Measurements from ENCODE around the gene EPAS1. TPM values are rescaled to one million over a fixed set of nuclear protein-coding genes. Genes with fewer than 3 reads are reported as not detected.

Gene EPAS1
- total and polyA plus RNA-seq, 2 of the 8 experiments (the other 6 are each of a cell fraction or from before 2014, with no cell fraction given) = 2.0 to 4.9 TPM

- TF ChIP-seq BACH1 (IDR thresholded peaks at IDR 0.05; ENCODE audit: low read length) (no peak), HDAC6 (IDR thresholded peaks at IDR 0.05; ENCODE audit: low read depth, low read length) (no peak), KDM4A (IDR thresholded peaks at IDR 0.05; ENCODE audit: low read depth, low read length, severe bottlenecking) (no peak), JUN (IDR thresholded peaks at IDR 0.05; ENCODE audit: low read depth, low read length) (no peak), BRCA1 (IDR thresholded peaks at IDR 0.05; ENCODE audit: low read depth, low read length) (no peak), NRF1 (IDR thresholded peaks at IDR 0.05; ENCODE audit: low read depth, low read length) (no peak)
- TF ChIP-seq, protein P1, sequence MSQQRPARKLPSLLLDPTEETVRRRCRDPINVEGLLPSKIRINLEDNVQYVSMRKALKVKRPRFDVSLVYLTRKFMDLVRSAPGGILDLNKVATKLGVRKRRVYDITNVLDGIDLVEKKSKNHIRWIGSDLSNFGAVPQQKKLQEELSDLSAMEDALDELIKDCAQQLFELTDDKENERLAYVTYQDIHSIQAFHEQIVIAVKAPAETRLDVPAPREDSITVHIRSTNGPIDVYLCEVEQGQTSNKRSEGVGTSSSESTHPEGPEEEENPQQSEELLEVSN (IDR thresholded peaks at IDR 0.05) = no peak
Measured at GRCh38 chr2:46378616-46379015, 81.4 kb downstream of the EPAS1 start (continued).
